ENCODE measurements around the gene DBNDD2. TPM values are rescaled to one million over a fixed set of nuclear protein-coding genes. Genes with fewer than 3 reads are reported as not detected.

DBNDD2 gene
- total RNA-seq, 1 experiment from 2014 or later, result 58.7 TPM

DNA sequence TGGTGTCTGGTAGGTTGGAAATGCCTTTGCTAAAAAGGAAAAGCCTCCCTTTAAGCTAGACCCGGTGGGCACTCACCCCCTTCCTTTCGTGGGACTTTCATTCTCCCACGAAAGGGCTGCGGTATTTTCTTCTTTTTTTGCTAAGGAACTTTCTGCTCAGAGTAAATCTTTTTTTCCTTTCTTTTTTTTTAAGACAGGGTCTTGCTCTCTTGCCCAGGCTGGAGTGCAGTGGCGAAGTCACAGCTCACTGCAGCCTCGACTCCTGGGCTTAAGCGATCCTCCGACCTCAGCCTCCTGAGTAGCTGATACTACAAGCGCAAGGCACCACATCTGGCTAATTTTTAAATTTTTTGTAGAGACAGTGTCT is 34.0 kb upstream of the DBNDD2 start:
- no peak overlapping the region for H3K27ac Mint-ChIP-seq
- no peaks in the 10 kb centered on the region for H3K36me3 Mint-ChIP-seq
- H3K4me3 Mint-ChIP-seq, result peak overlapping the region; percentile 73
- H3K9me3 Mint-ChIP-seq, result no peaks in the 10 kb centered on the region
- no peak for ATAC-seq
- peaks cover 6% of the 10 kb centered on the region for H3K27me3 Mint-ChIP-seq (ENCODE audit: low read depth)
- TF ChIP-seq GTF2I (CRISPR knock-in tag; conservative IDR thresholded peaks at IDR 0.05) (peak; percentile 61; the same call in 1 of the 2 replicates), ZNF121 (CRISPR knock-in tag; IDR thresholded peaks at IDR 0.05) (peak; percentile 94)
- TF ChIP-seq, protein P1, sequence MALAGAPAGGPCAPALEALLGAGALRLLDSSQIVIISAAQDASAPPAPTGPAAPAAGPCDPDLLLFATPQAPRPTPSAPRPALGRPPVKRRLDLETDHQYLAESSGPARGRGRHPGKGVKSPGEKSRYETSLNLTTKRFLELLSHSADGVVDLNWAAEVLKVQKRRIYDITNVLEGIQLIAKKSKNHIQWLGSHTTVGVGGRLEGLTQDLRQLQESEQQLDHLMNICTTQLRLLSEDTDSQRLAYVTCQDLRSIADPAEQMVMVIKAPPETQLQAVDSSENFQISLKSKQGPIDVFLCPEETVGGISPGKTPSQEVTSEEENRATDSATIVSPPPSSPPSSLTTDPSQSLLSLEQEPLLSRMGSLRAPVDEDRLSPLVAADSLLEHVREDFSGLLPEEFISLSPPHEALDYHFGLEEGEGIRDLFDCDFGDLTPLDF (CRISPR knock-in tag; IDR thresholded peaks at IDR 0.05), result no peak
- DNase-seq (ENCODE audit: low spot score), result no peak
- ChIA-PET CTCF (interaction anchor here (0.6 to 5.5 kb wide), 50 partner anchors 9 to 754 kb away, joined by 3 to 164 read pairs (median 9); partner anchors contain the start of genes DBNDD2, MATN4, PIGT and RBPJL), POLR2A (interaction anchor here (0.6 to 2.1 kb wide), 5 partner anchors 11 to 113 kb away, joined by 4 to 9 read pairs (median 6); partner anchors contain the start of genes PIGT and SYS1)
- H3K4me1 Mint-ChIP-seq, result peaks cover 13% of the 10 kb centered on the region

DNA sequence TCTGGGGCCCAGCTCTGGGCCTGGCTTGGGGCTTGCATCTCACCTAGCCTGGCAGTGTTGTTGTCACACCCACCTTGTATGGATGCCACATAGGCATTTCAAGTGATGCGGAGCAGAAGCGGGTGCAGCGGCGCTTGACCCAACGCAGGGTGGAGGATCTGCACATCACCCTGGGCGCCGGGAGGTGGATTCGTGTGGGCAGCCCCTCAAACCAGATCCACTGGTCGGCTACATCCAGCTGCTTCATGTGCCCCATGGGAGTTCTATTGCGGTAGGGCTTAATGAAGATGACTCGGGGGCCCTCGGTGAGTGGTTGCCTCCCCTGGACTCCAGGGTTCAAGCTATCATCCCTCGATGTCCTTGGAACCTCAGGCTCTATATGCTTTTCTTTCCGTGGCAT is 33.1 kb upstream of the DBNDD2 start:
- POLR2A ChIA-PET, result interaction anchor here (0.6 to 2.1 kb wide), 2 partner anchors 48 to 62 kb away, joined by 3 to 7 read pairs; no protein-coding TSS in a partner anchor
- CTCF ChIA-PET, result interaction anchor here (1.3 to 4.9 kb wide), 9 partner anchors 12 to 123 kb away, joined by 3 to 164 read pairs (median 25); partner anchors contain the start of gene PIGT
- no peak for DNase-seq (ENCODE audit: low spot score)
- H3K27me3 Mint-ChIP-seq (ENCODE audit: low read depth), result peaks cover 6% of the 10 kb centered on the region
- no peak overlapping the region for H3K4me3 Mint-ChIP-seq
- peaks cover 16% of the 10 kb centered on the region for H3K4me1 Mint-ChIP-seq
- H3K27ac Mint-ChIP-seq, result 0 out of 2 replicates have a peak overlapping the region, but pooled peaks have one; percentile 22
- ATAC-seq, result no peak
- no peaks in the 10 kb centered on the region for H3K9me3 Mint-ChIP-seq
- TF ChIP-seq SOX15 (CRISPR knock-in tag; IDR thresholded peaks at IDR 0.05) (no peak), HMGA2 (CRISPR knock-in tag; IDR thresholded peaks at IDR 0.05) (no peak), RELA (CRISPR knock-in tag; IDR thresholded peaks at IDR 0.05; ENCODE audit: borderline replicate concordance) (no peak), SMAD4 (CRISPR knock-in tag; IDR thresholded peaks at IDR 0.05) (no peak), ZNF317 (CRISPR knock-in tag; IDR thresholded peaks at IDR 0.05; ENCODE audit: borderline replicate concordance, low read depth) (no peak), NR2C2 (CRISPR knock-in tag; IDR thresholded peaks at IDR 0.05) (no peak), ZNF416 (CRISPR knock-in tag; IDR thresholded peaks at IDR 0.05) (no peak), GRHL2 (CRISPR knock-in tag; IDR thresholded peaks at IDR 0.05; ENCODE audit: insufficient replicate concordance, severe bottlenecking) (no peak), MYBL2 (CRISPR knock-in tag; IDR thresholded peaks at IDR 0.05) (no peak), IRF2 (CRISPR knock-in tag; IDR thresholded peaks at IDR 0.05; ENCODE audit: borderline replicate concordance, low read depth) (no peak), ZNF121 (CRISPR knock-in tag; IDR thresholded peaks at IDR 0.05) (no peak), ZNF138 (CRISPR knock-in tag; conservative IDR thresholded peaks at IDR 0.05) (no peak), NFE2L1 (CRISPR knock-in tag; IDR thresholded peaks at IDR 0.05) (no peak)
- TF ChIP-seq, protein P2, sequence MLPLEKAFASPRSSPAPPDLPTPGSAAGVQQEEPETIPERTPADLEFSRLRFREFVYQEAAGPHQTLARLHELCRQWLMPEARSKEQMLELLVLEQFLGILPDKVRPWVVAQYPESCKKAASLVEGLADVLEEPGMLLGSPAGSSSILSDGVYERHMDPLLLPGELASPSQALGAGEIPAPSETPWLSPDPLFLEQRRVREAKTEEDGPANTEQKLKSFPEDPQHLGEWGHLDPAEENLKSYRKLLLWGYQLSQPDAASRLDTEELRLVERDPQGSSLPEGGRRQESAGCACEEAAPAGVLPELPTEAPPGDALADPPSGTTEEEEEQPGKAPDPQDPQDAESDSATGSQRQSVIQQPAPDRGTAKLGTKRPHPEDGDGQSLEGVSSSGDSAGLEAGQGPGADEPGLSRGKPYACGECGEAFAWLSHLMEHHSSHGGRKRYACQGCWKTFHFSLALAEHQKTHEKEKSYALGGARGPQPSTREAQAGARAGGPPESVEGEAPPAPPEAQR (CRISPR knock-in tag; IDR thresholded peaks at IDR 0.05), result no peak
- TF ChIP-seq, protein P3, sequence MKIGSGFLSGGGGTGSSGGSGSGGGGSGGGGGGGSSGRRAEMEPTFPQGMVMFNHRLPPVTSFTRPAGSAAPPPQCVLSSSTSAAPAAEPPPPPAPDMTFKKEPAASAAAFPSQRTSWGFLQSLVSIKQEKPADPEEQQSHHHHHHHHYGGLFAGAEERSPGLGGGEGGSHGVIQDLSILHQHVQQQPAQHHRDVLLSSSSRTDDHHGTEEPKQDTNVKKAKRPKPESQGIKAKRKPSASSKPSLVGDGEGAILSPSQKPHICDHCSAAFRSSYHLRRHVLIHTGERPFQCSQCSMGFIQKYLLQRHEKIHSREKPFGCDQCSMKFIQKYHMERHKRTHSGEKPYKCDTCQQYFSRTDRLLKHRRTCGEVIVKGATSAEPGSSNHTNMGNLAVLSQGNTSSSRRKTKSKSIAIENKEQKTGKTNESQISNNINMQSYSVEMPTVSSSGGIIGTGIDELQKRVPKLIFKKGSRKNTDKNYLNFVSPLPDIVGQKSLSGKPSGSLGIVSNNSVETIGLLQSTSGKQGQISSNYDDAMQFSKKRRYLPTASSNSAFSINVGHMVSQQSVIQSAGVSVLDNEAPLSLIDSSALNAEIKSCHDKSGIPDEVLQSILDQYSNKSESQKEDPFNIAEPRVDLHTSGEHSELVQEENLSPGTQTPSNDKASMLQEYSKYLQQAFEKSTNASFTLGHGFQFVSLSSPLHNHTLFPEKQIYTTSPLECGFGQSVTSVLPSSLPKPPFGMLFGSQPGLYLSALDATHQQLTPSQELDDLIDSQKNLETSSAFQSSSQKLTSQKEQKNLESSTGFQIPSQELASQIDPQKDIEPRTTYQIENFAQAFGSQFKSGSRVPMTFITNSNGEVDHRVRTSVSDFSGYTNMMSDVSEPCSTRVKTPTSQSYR (CRISPR knock-in tag; IDR thresholded peaks at IDR 0.05), result no peak
- TF ChIP-seq, protein P4, sequence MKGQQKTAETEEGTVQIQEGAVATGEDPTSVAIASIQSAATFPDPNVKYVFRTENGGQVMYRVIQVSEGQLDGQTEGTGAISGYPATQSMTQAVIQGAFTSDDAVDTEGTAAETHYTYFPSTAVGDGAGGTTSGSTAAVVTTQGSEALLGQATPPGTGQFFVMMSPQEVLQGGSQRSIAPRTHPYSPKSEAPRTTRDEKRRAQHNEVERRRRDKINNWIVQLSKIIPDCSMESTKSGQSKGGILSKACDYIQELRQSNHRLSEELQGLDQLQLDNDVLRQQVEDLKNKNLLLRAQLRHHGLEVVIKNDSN (CRISPR knock-in tag; IDR thresholded peaks at IDR 0.05), result no peak
- no peaks in the 10 kb centered on the region for H3K36me3 Mint-ChIP-seq
